ENCODE data around the gene COX19. TPM values are rescaled to one million over a fixed set of nuclear protein-coding genes. Genes with fewer than 3 reads are reported as not detected.

COX19 gene
- total RNA-seq, 4 donors from 2014 or later = 8.6 to 30.2 (median 16.9) TPM

GRCh38 chr7:1012004-1012715 lies 36.8 kb upstream of the COX19 start:
- no peaks in the 10 kb centered on the region for H3K9me3 ChIP-seq
- in situ Hi-C loops (cut with MboI; ENCODE audit: low pct_ligation_motif_present in 1 of 4, low pct_unique_long_range_greater_than_20kb in 1 of 4, low sequenced_read_pairs in 3 of 4) = no loop called here
- TF ChIP-seq EP300 (IDR thresholded peaks at IDR 0.05; ENCODE audit: low read depth) (no peak), POLR2A (IDR thresholded peaks at IDR 0.05) (no peak), CTCF (IDR thresholded peaks at IDR 0.05) (no peak), POLR2AphosphoS5 (IDR thresholded peaks at IDR 0.05) (no peak)
- H3K27me3 ChIP-seq = no peaks in the 10 kb centered on the region
- no peak overlapping the region for H3K27ac ChIP-seq
- intact Hi-C loops (cut with DNase I; ENCODE audit: low total_unique reads) = no loop called here
- H3K4me1 ChIP-seq = no peaks in the 10 kb centered on the region
- H3K4me3 ChIP-seq = no peak overlapping the region
- no peak for DNase-seq
- 86% methylated on average over 31 of the region's 32 CpGs; no CpG with 5 or more reads in 1 of the 2 donors for WGBS, 2 donors (ENCODE audit: low coverage in 1 of 2)
- H3K36me3 ChIP-seq = no peaks in the 10 kb centered on the region

- in situ Hi-C loops (cut with MboI; ENCODE audit: low pct_ligation_motif_present in 1 of 4, low pct_unique_long_range_greater_than_20kb in 1 of 4, low sequenced_read_pairs in 3 of 4) = no loop called here
- no peaks in the 10 kb centered on the region for H3K9me3 ChIP-seq
- H3K36me3 ChIP-seq = no peaks in the 10 kb centered on the region
- WGBS, 2 donors (ENCODE audit: low coverage in 1 of 2) = 80 to 82% methylated on average over 1 to 13 of the region's 13 CpGs
- no peaks in the 10 kb centered on the region for H3K4me1 ChIP-seq
- no peak overlapping the region for H3K4me3 ChIP-seq
- no peak for DNase-seq
- intact Hi-C loops (cut with DNase I; ENCODE audit: low total_unique reads) = no loop called here
- no peak overlapping the region for H3K27ac ChIP-seq
- H3K27me3 ChIP-seq = no peaks in the 10 kb centered on the region
- TF ChIP-seq CTCF (IDR thresholded peaks at IDR 0.05) = no peak
- no peak for TF ChIP-seq POLR2A (IDR thresholded peaks at IDR 0.05)
- TF ChIP-seq POLR2AphosphoS5 (IDR thresholded peaks at IDR 0.05) = no peak
- TF ChIP-seq EP300 (IDR thresholded peaks at IDR 0.05; ENCODE audit: low read depth) = no peak
Observed at GRCh38 chr7:1011297-1012003, 36.1 kb upstream of the COX19 start.

- DNase-seq = no peak
- in situ Hi-C loops (cut with MboI; ENCODE audit: low pct_ligation_motif_present in 1 of 4, low pct_unique_long_range_greater_than_20kb in 1 of 4, low sequenced_read_pairs in 3 of 4) = no loop called here
- no peaks in the 10 kb centered on the region for H3K9me3 ChIP-seq
- TF ChIP-seq CTCF (IDR thresholded peaks at IDR 0.05) (no peak), POLR2A (IDR thresholded peaks at IDR 0.05) (no peak), EP300 (IDR thresholded peaks at IDR 0.05; ENCODE audit: low read depth) (no peak)
- intact Hi-C loops (cut with DNase I; ENCODE audit: low total_unique reads) = no loop called here
- H3K4me1 ChIP-seq = no peaks in the 10 kb centered on the region
- no peaks in the 10 kb centered on the region for H3K36me3 ChIP-seq
- no peak overlapping the region for H3K27ac ChIP-seq
- no peak overlapping the region for H3K4me3 ChIP-seq
- WGBS, 2 donors (ENCODE audit: low coverage in 1 of 2) = 89% methylated on average over 12 of the region's 13 CpGs; no CpG with 5 or more reads in 1 of the 2 donors
- H3K27me3 ChIP-seq = no peaks in the 10 kb centered on the region
Observed at GRCh38 chr7:1010226-1010625, 34.9 kb upstream of the COX19 start.

GRCh38 chr7:1009747-1010146 lies 34.4 kb upstream of the COX19 start:
- H3K27me3 ChIP-seq = no peaks in the 10 kb centered on the region
- intact Hi-C loops (cut with DNase I; ENCODE audit: low total_unique reads) (no loop called here), in situ Hi-C loops (cut with MboI; ENCODE audit: low pct_ligation_motif_present in 1 of 4, low pct_unique_long_range_greater_than_20kb in 1 of 4, low sequenced_read_pairs in 3 of 4) (no loop called here)
- no peak overlapping the region for H3K4me3 ChIP-seq
- TF ChIP-seq POLR2AphosphoS5 (IDR thresholded peaks at IDR 0.05) (no peak), POLR2A (IDR thresholded peaks at IDR 0.05) (no peak), CTCF (IDR thresholded peaks at IDR 0.05) (no peak), EP300 (IDR thresholded peaks at IDR 0.05; ENCODE audit: low read depth) (no peak)
- DNase-seq = no peak
- H3K9me3 ChIP-seq = no peaks in the 10 kb centered on the region
- no peaks in the 10 kb centered on the region for H3K4me1 ChIP-seq
- no peak overlapping the region for H3K27ac ChIP-seq
- WGBS, 2 donors (ENCODE audit: low coverage in 1 of 2) = 96% methylated on average over 22 of the region's 22 CpGs; no CpG with 5 or more reads in 1 of the 2 donors
- H3K36me3 ChIP-seq = no peaks in the 10 kb centered on the region
